Right hindlimb (tissue), 1 donor: ENCODE measurements around the gene KRT74.

Experiments
- DNase-seq: peaks from one replicate; pipeline ENCODE4 v3.0.0-alpha.2; 2018

KRT74 gene

DNA sequence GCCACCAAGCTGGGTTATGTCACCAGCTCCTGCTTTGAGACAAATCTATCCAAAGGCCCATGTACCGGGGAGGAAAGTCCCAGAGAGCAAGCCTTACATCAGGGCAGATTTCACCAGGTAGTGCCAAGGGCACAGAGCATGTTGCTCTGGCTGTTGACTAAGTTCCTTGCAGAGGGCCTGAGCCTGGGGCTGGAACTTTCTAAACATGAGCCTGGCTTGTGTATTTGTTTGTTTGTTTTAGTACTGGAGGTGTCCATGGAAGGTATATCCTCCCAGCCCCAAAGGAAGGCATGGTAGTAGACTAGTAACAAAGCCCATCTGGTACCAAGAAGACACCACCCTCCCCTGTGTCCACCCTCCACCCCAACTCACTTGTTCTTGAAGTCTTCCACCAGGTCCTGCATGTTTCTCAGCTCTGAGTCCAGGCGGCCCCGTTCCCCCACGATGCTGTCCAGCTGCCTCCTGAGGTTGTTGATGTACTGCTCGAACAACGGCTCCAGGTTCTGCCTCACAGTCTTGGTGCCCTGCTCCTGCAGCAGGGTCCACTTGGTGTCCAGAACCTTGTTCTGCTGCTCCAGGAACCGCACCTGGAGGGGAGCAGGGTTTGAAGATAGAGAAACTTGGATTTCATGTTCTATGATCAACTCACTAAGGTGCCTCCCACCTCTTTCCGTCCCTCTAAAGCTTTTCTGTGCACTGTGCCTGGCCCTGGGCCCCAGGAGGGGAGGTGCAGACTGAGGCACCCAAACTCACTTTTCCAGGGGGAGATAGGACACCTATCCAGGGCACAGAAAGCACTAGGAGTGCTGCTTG, 54.9 kb downstream of the KRT74 start:
- DNase-seq, result no peak

DNA sequence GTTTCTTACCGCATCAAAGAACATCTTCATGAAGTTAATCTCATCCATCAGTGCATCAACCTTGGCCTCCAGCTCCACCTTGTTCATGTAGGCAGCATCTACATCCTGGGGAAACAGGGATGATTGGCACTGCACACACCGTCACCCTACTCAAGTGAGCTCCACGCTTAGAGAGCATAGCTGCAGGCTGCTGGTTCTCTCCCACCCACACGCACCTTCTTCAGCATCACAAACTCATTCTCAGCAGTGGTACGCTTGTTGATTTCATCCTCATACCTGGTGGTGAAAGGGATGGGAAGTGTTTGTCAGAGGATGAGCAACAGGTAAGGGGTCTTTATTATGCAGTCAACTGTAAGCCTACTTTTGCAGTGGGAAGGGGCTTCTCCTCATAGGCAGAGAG, 55.8 kb downstream of the KRT74 start:
- DNase-seq, result no peak

DNA sequence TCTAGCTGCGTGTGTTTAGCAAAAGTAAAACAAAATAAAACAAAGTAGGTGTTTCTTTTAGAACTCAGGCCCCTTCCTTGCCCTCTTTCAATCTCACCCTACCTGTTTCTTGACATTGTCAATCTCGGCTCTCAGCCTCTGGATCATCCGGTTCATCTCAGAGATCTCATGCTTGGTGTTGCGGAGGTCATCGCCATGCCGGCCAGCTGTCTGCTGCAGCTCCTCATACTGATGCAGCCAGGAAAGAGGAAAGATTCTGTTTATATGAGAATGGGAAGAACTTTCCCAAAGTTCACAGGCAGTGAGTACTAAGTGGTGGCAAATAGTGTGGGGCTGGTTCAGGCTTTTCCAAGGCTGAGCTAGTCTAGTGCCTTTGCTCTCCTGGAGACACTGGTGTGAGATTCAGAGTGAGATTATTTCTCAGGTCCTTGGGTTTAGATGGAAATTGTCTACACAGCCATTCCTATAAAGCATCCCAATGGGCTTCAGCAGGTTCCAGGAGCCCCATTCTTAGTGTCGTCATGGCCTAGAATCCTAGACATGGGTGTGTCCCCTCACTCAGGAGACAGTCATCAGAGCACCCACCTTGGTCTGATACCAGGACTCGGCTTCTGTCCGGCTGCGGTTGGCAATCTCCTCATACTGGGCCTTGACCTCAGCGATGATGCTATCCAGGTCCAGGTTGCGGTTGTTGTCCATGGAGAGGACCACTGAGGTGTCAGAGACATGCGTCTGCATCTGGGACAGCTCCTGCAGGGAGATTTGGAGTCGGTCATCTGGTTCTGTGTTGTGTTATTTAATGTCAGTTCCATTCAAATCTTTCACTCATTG, 56.4 kb downstream of the KRT74 start:
- DNase-seq, result no peak

DNA sequence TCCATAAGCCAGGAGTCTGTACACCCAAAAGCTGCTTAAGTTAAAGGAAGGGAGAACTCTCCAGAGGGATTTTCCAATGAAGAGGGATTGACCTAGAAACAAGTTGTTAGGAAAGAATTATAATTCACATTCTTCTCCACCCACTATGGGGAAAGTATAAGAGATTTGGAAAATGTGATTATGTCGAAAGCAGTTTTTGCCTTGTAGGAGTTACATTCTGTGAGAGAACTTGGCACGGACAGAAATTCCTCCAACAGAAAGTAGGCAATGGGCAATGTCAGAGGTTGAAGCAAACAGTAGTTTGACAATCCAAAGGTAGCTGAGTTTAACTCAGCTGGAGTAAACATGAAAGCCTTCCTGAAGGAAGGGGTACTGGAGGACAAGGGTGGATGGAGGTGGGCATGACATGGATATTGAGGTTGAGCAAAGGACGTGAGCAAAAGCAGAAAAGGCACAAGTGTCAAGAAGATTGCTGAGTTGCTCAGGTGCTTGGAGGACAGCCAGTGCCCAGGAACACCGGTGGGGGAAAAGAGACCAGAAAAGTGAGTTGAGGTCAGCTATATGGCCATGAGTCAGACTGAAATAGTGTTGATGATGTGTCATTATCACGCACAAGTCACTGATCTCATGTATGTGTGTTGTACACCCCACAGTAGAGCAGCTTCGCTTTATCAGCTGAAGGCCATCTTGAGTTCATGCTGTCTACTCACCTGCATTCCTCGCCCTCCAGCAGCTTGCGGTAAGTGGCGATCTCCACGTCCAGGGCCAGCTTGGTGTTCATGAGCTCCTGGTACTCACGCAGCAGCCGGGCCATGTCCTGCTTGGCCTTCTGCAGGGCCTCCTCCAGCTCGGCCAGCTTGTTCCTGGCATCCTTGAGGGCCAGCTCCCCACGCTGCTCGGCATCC, 57.5 kb downstream of the KRT74 start:
- no peak for DNase-seq
